Adipocyte (in vitro differentiated cells): Measurements from ENCODE around the gene TTBK2.
A peak's percentile ranks its signal among the peaks of the same experiment; 100 is the strongest.

Experiments
- DNase-seq: peaks from one replicate; pipeline ENCODE4 v3.0.0-alpha.2; 2015; ENCODE audit warnings: low read depth
- H3K27me3 ChIP-seq: replicated peaks from 2 replicates; pipeline ENCODE4 v1.7.0; 2013; ENCODE audit warnings: mild to moderate bottlenecking, low read length, moderate library complexity; ENCODE audit not compliant: control insufficient read depth, insufficient read depth
- H3K36me3 ChIP-seq: 2 replicates; pipeline ENCODE4 v1.7.0; 2013; ENCODE audit warnings: low read length, mild to moderate bottlenecking, moderate library complexity; ENCODE audit not compliant: control insufficient read depth, insufficient read depth, severe bottlenecking
- H3K4me1 ChIP-seq: 2 replicates; pipeline ENCODE4 v1.7.0; 2013; ENCODE audit warnings: mild to moderate bottlenecking, low read length, moderate library complexity; ENCODE audit not compliant: control insufficient read depth, insufficient read depth
- H3K4me3 ChIP-seq: 2 replicates; pipeline ENCODE4 v1.7.0; 2013; ENCODE audit warnings: mild to moderate bottlenecking, low read length, moderate library complexity
- H3K9ac ChIP-seq: 2 replicates; pipeline ENCODE4 v1.7.0; 2013; ENCODE audit warnings: mild to moderate bottlenecking, low read length, moderate library complexity
- H3K9me3 ChIP-seq: 2 replicates; pipeline ENCODE4 v1.7.0; 2013; ENCODE audit warnings: mild to moderate bottlenecking, low read length, moderate library complexity; ENCODE audit not compliant: control insufficient read depth

Gene TTBK2

DNA sequence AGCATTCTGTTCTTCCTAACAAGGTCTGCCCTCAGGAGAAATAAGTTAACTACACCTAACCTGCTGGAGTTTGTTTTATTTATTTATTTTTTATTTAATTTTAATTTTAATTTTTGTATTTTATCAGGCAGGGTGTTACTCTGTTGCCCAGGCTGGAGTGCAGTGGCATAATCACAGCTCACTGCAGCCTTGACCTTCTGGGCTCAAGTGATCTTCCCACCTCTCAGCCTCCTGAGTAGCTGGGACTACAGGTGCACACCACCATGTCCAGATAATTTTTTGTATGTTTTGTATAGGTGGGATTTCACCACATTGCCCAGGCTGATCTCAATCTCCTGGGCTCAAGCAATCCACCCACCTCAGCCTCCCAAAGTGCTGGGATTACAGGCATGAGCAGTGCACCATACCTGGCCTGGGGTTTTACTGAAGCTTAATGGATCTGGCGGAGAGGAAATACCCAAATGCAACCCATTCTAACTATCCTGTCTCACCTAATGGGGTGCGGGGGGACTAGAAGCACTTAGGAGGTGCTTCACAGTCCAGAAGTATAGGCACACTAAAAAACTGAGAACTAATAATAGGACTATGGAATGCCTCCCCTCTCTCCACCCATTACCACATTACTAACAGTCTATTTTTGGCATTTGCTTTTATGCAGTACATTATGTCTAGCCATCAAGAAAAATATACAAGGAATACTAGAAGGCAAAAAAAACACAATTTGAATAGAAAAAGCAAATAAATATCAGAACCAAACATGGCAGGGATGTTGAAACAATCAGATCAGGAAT lies 61.4 kb downstream of the TTBK2 start:
- H3K4me3 ChIP-seq: no peak overlapping the region
- H3K9ac ChIP-seq: no peak overlapping the region
- no peaks in the 10 kb centered on the region for H3K27me3 ChIP-seq
- peak; percentile 7 for DNase-seq
- no peaks in the 10 kb centered on the region for H3K9me3 ChIP-seq
- H3K36me3 ChIP-seq: no peaks in the 10 kb centered on the region
- peaks cover 4% of the 10 kb centered on the region for H3K4me1 ChIP-seq

DNA sequence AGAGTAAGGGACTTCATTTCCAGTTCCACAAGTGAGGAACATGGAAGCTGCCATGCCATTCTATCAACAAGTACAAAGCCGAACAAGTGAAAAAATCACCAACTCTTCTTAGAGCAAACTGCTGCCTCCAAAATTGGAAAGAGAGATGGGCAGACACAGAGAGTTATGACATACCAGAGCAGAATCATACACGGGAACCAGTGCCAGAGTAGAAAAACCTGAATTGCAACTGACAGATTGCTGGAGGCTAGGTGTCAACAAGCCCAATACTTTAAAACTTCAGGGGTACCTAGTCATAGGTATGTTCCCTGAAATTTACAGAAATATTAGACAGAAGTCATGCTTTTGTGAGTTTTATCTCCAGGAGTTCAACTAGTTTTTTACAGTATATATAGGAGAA lies 62.0 kb downstream of the TTBK2 start:
- Histone ChIP-seq H3K4me3 (no peak overlapping the region), H3K27me3 (no peaks in the 10 kb centered on the region), H3K9me3 (no peaks in the 10 kb centered on the region), H3K36me3 (no peaks in the 10 kb centered on the region), H3K4me1 (peaks cover 4% of the 10 kb centered on the region), H3K9ac (no peak overlapping the region)
- DNase-seq: no peak

DNA sequence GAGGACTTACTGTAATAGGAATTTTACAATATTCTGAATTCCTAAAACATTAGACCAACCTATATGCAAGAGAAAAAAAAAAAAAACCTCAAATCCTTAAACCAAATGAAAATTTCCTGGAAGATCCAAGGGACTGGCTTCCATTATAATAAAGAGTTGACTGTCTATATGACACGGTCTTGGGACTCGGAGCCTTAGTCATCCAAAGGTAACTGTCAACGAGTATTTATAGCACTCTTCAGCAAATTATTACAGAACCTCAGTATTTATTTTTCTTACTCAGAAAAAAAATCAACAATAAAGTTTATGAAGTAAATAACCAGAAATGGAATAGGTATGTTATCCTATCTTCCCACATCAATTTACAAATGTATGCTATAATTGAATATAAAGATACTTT lies 66.0 kb downstream of the TTBK2 start:
- no peak overlapping the region for H3K9ac ChIP-seq
- no peak overlapping the region for H3K4me3 ChIP-seq
- no peaks in the 10 kb centered on the region for H3K27me3 ChIP-seq
- peaks cover 4% of the 10 kb centered on the region for H3K4me1 ChIP-seq
- peak; percentile 16 for DNase-seq
- no peaks in the 10 kb centered on the region for H3K36me3 ChIP-seq
- H3K9me3 ChIP-seq: no peaks in the 10 kb centered on the region

DNA sequence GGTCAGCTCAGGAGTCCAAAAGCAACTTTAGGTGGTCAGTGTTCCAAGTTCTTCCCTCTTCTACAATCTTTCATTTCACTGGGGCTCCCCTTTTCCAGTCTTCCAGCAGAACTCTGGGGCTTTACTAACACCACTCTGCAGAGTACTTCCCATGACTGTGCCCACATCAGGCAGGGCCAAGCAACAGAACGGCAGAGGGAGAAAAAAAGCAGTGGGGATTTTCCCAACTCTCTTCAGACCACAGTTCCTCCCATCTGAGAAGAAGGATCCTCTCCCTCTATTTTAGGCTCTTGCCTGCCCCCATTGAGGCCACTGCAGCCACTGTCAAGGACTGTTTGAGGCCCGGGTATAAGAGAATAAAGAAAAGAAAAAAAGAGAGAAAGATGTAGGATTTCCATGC lies 70.7 kb downstream of the TTBK2 start:
- Histone ChIP-seq H3K9ac (no peak overlapping the region), H3K4me3 (no peak overlapping the region), H3K36me3 (no peaks in the 10 kb centered on the region), H3K9me3 (no peaks in the 10 kb centered on the region), H3K4me1 (no peaks in the 10 kb centered on the region), H3K27me3 (no peaks in the 10 kb centered on the region)
- no peak for DNase-seq

DNA sequence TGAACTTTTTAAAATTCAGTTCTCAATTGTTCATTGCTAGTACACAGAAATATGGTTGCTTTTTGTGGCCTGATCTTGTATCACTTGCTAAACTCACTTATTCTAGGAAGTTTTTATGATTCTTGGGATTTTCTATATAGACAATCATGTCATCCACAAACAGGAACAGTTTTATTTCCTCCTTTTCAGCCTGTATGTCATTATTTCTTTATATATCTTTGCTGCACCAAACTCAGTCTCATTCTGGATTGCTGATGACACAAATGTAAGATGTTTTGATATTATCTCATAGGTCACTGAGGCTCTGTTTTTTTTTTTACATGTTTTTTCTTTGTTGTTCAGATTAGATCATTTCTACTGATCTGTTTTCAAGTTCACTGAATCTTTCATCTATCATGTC lies 71.7 kb downstream of the TTBK2 start:
- peaks cover 4% of the 10 kb centered on the region for H3K9me3 ChIP-seq
- peaks cover 4% of the 10 kb centered on the region for H3K36me3 ChIP-seq
- no peak overlapping the region for H3K4me3 ChIP-seq
- H3K9ac ChIP-seq: no peak overlapping the region
- H3K4me1 ChIP-seq: no peaks in the 10 kb centered on the region
- no peak for DNase-seq
- no peaks in the 10 kb centered on the region for H3K27me3 ChIP-seq

DNA sequence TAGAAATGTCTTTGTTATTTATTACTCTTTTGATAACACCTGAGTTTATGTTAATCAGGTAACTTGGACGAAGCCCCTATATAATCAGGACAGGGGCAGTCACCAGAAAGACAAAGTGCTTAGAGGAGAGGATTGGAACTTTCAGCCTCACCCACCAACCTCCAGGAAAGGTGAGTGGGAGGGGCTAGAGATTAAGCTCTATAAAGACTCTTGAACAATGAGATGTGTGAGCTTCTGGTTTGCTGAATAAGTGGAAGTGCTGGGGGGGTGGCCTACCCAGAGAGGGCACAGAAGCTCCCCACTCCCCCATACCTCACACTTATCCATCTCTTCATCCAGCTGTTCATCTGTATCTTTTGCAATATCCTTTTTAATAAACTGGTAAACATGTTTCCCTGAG lies 73.9 kb downstream of the TTBK2 start:
- Histone ChIP-seq H3K27me3 (no peaks in the 10 kb centered on the region), H3K36me3 (peaks cover 4% of the 10 kb centered on the region), H3K9ac (no peak overlapping the region), H3K4me1 (no peaks in the 10 kb centered on the region), H3K4me3 (no peak overlapping the region), H3K9me3 (peaks cover 5% of the 10 kb centered on the region)
- no peak for DNase-seq

DNA sequence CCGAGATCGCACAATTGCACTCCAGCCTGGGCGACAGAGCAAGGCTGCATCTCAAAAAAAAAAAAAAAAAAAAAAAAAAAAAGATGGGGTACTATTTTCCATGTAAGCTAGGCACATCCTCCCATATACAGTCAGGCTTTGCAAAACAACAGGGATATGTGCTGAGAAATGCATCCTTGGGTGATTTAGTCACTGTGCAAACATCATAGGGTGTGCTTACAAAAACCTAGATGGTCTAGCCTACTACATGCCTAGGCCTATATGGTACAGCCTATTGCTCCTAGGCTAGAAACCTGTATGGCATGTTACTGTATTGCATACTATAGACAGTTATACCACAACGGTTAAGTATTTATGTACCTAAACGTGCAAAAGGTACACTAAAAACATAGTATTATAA lies 75.0 kb downstream of the TTBK2 start:
- DNase-seq: peak; percentile 10
- no peak overlapping the region for H3K4me3 ChIP-seq
- H3K36me3 ChIP-seq: peaks cover 4% of the 10 kb centered on the region
- H3K9ac ChIP-seq: no peak overlapping the region
- no peaks in the 10 kb centered on the region for H3K4me1 ChIP-seq
- H3K9me3 ChIP-seq: peaks cover 5% of the 10 kb centered on the region
- H3K27me3 ChIP-seq: no peaks in the 10 kb centered on the region

DNA sequence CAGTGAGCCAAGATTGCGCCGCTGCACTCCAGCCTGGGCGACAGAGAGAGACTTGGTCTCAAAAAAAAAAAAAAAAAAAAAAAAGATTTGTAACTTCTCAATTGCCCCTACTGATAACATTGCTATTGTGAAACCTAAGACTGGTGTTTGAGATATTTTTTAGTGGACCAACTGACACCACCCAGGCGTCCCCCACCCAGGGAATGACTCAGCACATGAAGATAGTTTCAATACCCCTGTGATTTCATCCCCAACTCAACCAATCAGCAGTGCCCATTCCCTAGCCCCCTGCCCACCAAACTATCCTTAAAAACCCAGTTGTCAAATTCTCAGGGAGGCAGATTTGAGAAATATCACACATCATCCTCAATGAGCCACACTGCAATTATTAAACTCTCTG lies 76.9 kb downstream of the TTBK2 start:
- Histone ChIP-seq H3K36me3 (peaks cover 14% of the 10 kb centered on the region), H3K4me1 (no peaks in the 10 kb centered on the region), H3K9ac (no peak overlapping the region), H3K4me3 (no peak overlapping the region), H3K9me3 (peaks cover 5% of the 10 kb centered on the region), H3K27me3 (no peaks in the 10 kb centered on the region)
- DNase-seq: no peak

DNA sequence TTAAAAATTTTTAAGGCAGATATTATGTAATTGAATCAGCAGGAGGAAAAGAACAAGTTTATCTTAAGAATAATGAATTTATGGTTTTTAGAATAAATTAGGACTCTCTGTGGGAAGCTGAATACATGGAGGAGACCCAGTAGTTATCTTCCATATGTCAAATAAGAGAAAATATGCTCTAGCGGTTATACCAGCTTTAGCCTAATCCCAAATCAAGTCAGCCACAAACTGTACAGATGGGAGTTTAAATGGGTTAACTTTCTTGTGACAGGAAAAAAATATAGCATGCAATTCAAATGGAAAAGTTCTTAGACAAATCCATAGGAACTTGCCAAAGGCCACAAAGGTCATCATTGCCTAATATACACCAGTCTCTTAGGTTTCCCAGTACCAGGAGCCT lies 84.3 kb downstream of the TTBK2 start:
- DNase-seq: no peak
- Histone ChIP-seq H3K9me3 (no peaks in the 10 kb centered on the region), H3K27me3 (no peaks in the 10 kb centered on the region), H3K4me1 (no peaks in the 10 kb centered on the region), H3K4me3 (no peak overlapping the region), H3K9ac (no peak overlapping the region), H3K36me3 (peaks cover 10% of the 10 kb centered on the region)

DNA sequence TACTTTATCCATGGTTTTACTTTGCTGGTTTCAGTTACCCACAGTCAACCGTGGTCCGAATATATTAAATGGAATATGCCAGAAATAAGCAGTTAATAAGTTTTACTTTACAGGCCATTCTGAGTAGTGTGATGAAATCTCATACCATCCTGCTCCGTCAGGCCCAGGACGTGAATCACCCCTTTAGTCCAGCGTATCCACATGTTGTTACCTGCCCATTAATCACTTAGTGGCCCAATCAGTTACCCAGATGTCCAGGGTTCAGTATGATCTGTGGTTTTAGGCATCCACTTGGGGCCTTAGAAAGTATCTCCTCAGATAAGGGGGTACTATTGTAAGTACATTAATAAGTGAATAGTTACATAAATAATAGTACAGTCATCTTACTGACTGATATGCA lies 88.0 kb downstream of the TTBK2 start:
- no peaks in the 10 kb centered on the region for H3K27me3 ChIP-seq
- H3K4me3 ChIP-seq: no peak overlapping the region
- DNase-seq: peak; percentile 46
- H3K36me3 ChIP-seq: no peaks in the 10 kb centered on the region
- H3K4me1 ChIP-seq: no peaks in the 10 kb centered on the region
- no peak overlapping the region for H3K9ac ChIP-seq
- H3K9me3 ChIP-seq: no peaks in the 10 kb centered on the region

DNA sequence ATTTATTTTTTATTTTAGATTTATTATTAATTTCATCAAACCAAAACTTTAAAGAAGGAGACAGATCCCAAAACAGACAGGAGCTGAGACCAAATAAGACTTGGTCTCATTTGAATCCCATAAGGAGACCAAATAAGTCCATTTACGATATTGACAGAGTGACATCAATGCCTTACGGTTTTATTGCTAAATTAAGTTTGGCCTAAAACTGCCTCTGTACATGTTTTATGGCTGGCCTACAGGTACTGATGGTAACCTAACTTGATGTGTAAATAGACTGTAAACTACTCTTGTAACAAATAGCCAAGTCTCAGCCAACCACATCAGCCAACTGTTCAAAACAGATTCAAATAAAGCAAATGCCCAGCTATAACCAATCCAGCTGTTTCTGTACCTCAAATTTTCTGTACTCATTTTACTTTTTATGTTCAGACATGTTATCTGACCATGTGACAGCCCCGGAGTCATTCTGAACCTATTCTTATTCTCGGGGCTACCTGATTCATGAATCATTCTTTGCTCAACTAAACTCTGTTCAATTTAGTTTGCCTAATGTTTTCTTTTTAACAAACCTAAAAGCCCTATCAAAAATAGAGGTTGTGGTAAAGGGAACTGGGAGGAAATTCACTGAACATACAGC lies 94.2 kb downstream of the TTBK2 start:
- H3K4me1 ChIP-seq: no peaks in the 10 kb centered on the region
- H3K4me3 ChIP-seq: no peak overlapping the region
- H3K9ac ChIP-seq: no peak overlapping the region
- DNase-seq: no peak
- no peaks in the 10 kb centered on the region for H3K9me3 ChIP-seq
- H3K27me3 ChIP-seq: no peaks in the 10 kb centered on the region
- no peaks in the 10 kb centered on the region for H3K36me3 ChIP-seq
